Testis (tissue), 2 donors: ENCODE data around the gene CACNA1D.

ENCODE experiments used
- POLR2A ChIP-seq: fragments of 450-650 bp; IDR thresholded peaks from one replicate; pipeline ENCODE4 v1.6.1; 2017; ENCODE audit warnings: antibody characterized with exemption, mild to moderate bottlenecking, moderate library complexity
- TF ChIP-seq, protein P1 (sequence below), 3 experiments: fragments of 450-650 bp in 2 of 3; fragments of 200-600 bp in 1 of 3; sonication (generic) in 1 of 3; IDR thresholded peaks; one replicate each; pipeline ENCODE4 v1.5.1; 2016 to 2019; ENCODE audit warnings: antibody characterized with exemption in 3 of 3, mild to moderate bottlenecking in 2 of 3, moderate library complexity in 1 of 3

DNA sequence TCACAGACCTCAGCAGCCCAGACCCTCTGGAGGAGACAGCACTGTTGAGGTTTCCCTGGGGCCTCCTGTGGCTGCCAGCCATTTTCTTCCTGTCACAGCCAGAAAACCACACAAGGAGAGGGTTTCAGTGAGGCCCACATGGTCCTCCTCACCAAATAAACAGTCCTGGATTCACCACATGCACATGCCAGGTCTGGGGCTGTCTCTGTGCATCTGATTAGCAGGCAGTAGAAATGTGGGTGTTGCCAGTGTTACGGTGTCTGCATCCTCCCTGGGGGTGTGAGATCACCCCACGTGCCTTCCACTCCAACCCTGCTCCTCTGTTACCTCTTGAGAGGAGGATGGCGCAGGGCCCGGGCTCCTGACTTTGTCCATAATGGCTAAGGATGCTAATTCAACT lies 211.4 kb downstream of the CACNA1D start:
- no peak for TF ChIP-seq POLR2A
- TF ChIP-seq, protein P1, sequence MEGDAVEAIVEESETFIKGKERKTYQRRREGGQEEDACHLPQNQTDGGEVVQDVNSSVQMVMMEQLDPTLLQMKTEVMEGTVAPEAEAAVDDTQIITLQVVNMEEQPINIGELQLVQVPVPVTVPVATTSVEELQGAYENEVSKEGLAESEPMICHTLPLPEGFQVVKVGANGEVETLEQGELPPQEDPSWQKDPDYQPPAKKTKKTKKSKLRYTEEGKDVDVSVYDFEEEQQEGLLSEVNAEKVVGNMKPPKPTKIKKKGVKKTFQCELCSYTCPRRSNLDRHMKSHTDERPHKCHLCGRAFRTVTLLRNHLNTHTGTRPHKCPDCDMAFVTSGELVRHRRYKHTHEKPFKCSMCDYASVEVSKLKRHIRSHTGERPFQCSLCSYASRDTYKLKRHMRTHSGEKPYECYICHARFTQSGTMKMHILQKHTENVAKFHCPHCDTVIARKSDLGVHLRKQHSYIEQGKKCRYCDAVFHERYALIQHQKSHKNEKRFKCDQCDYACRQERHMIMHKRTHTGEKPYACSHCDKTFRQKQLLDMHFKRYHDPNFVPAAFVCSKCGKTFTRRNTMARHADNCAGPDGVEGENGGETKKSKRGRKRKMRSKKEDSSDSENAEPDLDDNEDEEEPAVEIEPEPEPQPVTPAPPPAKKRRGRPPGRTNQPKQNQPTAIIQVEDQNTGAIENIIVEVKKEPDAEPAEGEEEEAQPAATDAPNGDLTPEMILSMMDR (IDR thresholded peaks at IDR 0.05) = no peak
